CD14-positive monocyte (primary cell): Measurements from ENCODE around the gene SRSF12. TPM values are rescaled to one million over a fixed set of nuclear protein-coding genes. Genes with fewer than 3 reads are reported as not detected.

Experiments
- DNase-seq, 3 donors: peaks; one replicate each; pipeline ENCODE4 v3.0.0-alpha.2; 2011 to 2022
- H2AFZ ChIP-seq: 2 replicates; pipeline ENCODE4 v1.6.0; 2012; ENCODE audit warnings: mild to moderate bottlenecking, low read depth, low read length, inconsistent platforms; ENCODE audit not compliant: insufficient read depth, poor library complexity, severe bottlenecking
- H3K27ac ChIP-seq, 2 donors: 1 replicate in 1 of 2; 2 replicates in 1 of 2; pipeline ENCODE4 v1.5.1; 2012 to 2013; ENCODE audit warnings: low read length in 2 of 2, control low read depth in 1 of 2, inconsistent platforms in 1 of 2, low read depth in 1 of 2, mild to moderate bottlenecking in 1 of 2
- H3K27me3 ChIP-seq, 2 donors: one replicate each; pipeline versions ENCODE4 v1.6.0 to v1.6.1; 2011 to 2013; ENCODE audit warnings: low read length in 2 of 2; ENCODE audit not compliant: control insufficient read depth in 2 of 2, insufficient read depth in 2 of 2
- H3K36me3 ChIP-seq, 2 donors: replicated peaks in 1 of 2; 1 replicate in 1 of 2; 2 replicates in 1 of 2; pipeline versions ENCODE4 v1.5.1 to v1.6.1; 2012 to 2013; ENCODE audit warnings: low read length in 2 of 2, control low read depth in 1 of 2, inconsistent platforms in 1 of 2, mild to moderate bottlenecking in 1 of 2; ENCODE audit not compliant: insufficient read depth in 2 of 2, control insufficient read depth in 1 of 2
- H3K4me1 ChIP-seq, 2 donors: 1 replicate in 1 of 2; 2 replicates in 1 of 2; pipeline versions ENCODE4 v1.5.1 to v1.6.1; 2012 to 2013; ENCODE audit warnings: low read length in 2 of 2, control low read depth in 1 of 2, inconsistent platforms in 1 of 2, mild to moderate bottlenecking in 1 of 2, moderate library complexity in 1 of 2; ENCODE audit not compliant: insufficient read depth in 2 of 2, control insufficient read depth in 1 of 2
- H3K4me2 ChIP-seq: replicated peaks from 2 replicates; pipeline ENCODE3; 2012; ENCODE audit warnings: low read length, moderate library complexity, mild to moderate bottlenecking; ENCODE audit not compliant: poor library complexity, severe bottlenecking; ENCODE audit errors: extremely low read depth
- H3K4me3 ChIP-seq, 3 experiments: fragments of 200-600 bp in 1 of 3; sonication (generic) in 1 of 3; replicated peaks in 1 of 3; 1 replicate in 2 of 3; 2 replicates in 1 of 3; pipeline ENCODE4 v1.5.1; 2011 to 2013; ENCODE audit warnings: low read length in 3 of 3, mild to moderate bottlenecking in 3 of 3, control low read depth in 2 of 3, low read depth in 2 of 3, inconsistent platforms in 1 of 3, moderate library complexity in 1 of 3
- H3K79me2 ChIP-seq: 2 replicates; pipeline ENCODE4 v1.6.0; 2012; ENCODE audit warnings: mild to moderate bottlenecking, control low read depth, inconsistent platforms, low read length, moderate library complexity; ENCODE audit not compliant: insufficient read depth
- H3K9ac ChIP-seq: 2 replicates; pipeline ENCODE4 v1.6.0; 2017; ENCODE audit warnings: low read length, mild to moderate bottlenecking; ENCODE audit not compliant: insufficient read depth, poor library complexity, severe bottlenecking
- H3K9me3 ChIP-seq, 2 donors: replicated peaks in 1 of 2; 1 replicate in 1 of 2; 2 replicates in 1 of 2; pipeline versions ENCODE4 v1.5.1 to v1.6.1; 2012 to 2013; ENCODE audit warnings: low read length in 2 of 2, control low read depth in 1 of 2; ENCODE audit not compliant: control insufficient read depth in 1 of 2, insufficient read depth in 1 of 2
- H4K20me1 ChIP-seq: 2 replicates; pipeline ENCODE4 v1.6.0; 2012; ENCODE audit warnings: mild to moderate bottlenecking, low read length, control low read depth, moderate library complexity; ENCODE audit not compliant: insufficient read depth
- H3K27ac Mint-ChIP-seq, 7 donors: one replicate each; pipeline ENCODE4 v1.8.0; 2020; ENCODE audit warnings: mild to moderate bottlenecking in 7 of 7, mixed read lengths in 7 of 7, moderate library complexity in 6 of 7, inconsistent platforms in 2 of 7
- H3K27me3 Mint-ChIP-seq, 3 donors: one replicate each; pipeline ENCODE4 v1.8.0; 2021 to 2022; ENCODE audit warnings: low read depth in 3 of 3, mild to moderate bottlenecking in 3 of 3, mixed read lengths in 3 of 3, moderate library complexity in 3 of 3, inconsistent platforms in 1 of 3
- H3K36me3 Mint-ChIP-seq, 2 donors: one replicate each; pipeline ENCODE4 v1.8.0; 2020; ENCODE audit warnings: mixed read lengths in 2 of 2, inconsistent platforms in 1 of 2, mild to moderate bottlenecking in 1 of 2
- H3K4me1 Mint-ChIP-seq: one replicate; pipeline ENCODE4 v1.8.0; 2020; ENCODE audit warnings: mild to moderate bottlenecking, mixed read lengths
- H3K4me3 Mint-ChIP-seq, 2 donors: one replicate each; pipeline ENCODE4 v1.8.0; 2020; ENCODE audit warnings: mild to moderate bottlenecking in 2 of 2, mixed read lengths in 2 of 2, moderate library complexity in 1 of 2
- H3K9me3 Mint-ChIP-seq, 7 donors: one replicate each; pipeline ENCODE4 v1.8.0; 2020 to 2022; ENCODE audit warnings: mixed read lengths in 7 of 7, mild to moderate bottlenecking in 6 of 7, moderate library complexity in 6 of 7, inconsistent platforms in 2 of 7
- CTCF ChIP-seq: fragments of 200-600 bp; IDR thresholded peaks from one replicate; pipeline ENCODE4 v1.8.0; 2022; ENCODE audit warnings: antibody characterized with exemption, mild to moderate bottlenecking
- WGBS: methylation state at CpG from one replicate; pipeline ENCODE4 v1.1.5; 2013; ENCODE audit warnings: missing lambda C conversion rate; ENCODE audit not compliant: insufficient coverage; 5-methylcytosine and 5-hydroxymethylcytosine counted together
- intact Hi-C, 2 donors: fragments of 100-400 bp; cut with micrococcal nuclease; formaldehyde crosslinking; loops; one replicate each; pipeline versions ENCODE4 v1.15.0 to v1.15.1; 2023
- polyA plus RNA-seq, 3 donors: library from polyadenylated mRNA; depleted of rRNA in 1 of 3; unstranded in 2 of 3; stranded (reverse) in 1 of 3; fragments of 300-500 nt in 2 of 3; fragments of >200 nt in 1 of 3; fragmentation: Illumina TruSeq in 2 of 3; gene quantifications; 1 replicate in 2 of 3; 2 replicates in 1 of 3; pipeline ENCODE4 v1.2.3, GENCODE V29; 2012 to 2021

The SRSF12 gene
- polyA plus RNA-seq, 3 donors = 0.04 TPM; not detected in 2

DNA sequence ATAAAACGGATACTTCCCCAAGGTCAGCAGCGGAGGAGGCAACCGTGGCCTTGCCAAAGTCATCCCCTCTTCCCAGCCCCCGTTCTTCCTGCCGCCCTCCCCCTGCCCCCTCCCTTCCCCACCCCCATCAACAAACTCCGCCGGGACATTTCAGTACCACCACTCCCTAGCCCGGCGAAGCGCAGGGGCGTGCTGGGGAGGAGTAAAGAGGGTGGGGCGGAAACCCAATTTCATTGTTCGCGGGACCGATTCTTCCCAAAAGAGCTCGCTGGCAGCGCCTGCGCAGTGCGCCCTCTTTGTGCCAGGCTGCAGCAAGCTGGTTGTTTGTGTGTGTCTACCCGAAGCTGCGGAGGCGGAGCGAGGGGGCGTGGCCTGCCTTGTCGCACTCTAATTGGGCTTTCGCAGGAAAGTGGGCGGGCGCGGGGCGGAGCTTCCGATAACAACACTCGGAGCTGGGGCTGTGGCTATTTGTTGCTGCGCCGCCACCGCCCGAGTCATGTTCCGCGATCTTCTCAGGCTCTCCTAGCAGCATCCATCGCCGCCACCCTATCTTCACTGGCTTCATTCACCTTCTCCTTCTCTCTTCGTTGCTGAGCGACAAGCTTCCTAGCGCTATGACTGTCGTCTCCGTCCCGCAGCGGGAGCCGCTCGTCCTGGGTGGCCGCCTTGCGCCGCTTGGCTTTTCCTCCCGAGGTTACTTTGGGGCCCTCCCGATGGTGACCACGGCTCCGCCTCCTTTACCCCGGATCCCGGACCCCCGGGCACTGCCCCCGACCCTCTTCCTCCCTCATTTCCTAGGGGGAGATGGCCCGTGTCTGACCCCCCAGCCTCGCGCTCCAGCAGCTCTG lies 37.4 kb downstream of the SRSF12 start, which contains the start of gene PNRC1:
Gene PNRC1 (plus strand): TSS at position 471 of the 848 bp plus-strand sequence. CDS start 144 bp downstream, at position 615.
- Mint-ChIP-seq H3K27me3 (peaks cover 0 to 2% (median 2%) of the 10 kb centered on the region in 3 donors), H3K4me1 (peaks cover 33% of the 10 kb centered on the region), H3K9me3 (peaks cover 0 to 4% (median 0%) of the 10 kb centered on the region in 7 donors), H3K4me3 (peak within 1 kb of the TSS; percentile 91 to 99), H3K27ac (peak within 1 kb of the TSS; percentile 96 to 99 (median 98)), H3K36me3 (peaks cover 32 to 33% of the 10 kb centered on the region in 2 donors)
- Histone ChIP-seq H3K36me3 (peaks cover 24 to 29% of the 10 kb centered on the region in 2 donors), H3K4me1 (peaks cover 26 to 31% of the 10 kb centered on the region in 2 donors), H3K4me2 (peak within 1 kb of the TSS; percentile 87), H3K27me3 (no peaks in the 10 kb centered on the region), H3K79me2 (peaks cover 47% of the 10 kb centered on the region), H4K20me1 (peaks cover 44% of the 10 kb centered on the region), H3K27ac (peak within 1 kb of the TSS; percentile 98), H3K9me3 (no peaks in the 10 kb centered on the region), H3K4me3 (peak within 1 kb of the TSS; percentile 66 to 97 (median 96)), H2AFZ (peak within 1 kb of the TSS; percentile 64), H3K9ac (peak within 1 kb of the TSS; percentile 99)
- no peak for TF ChIP-seq CTCF
- intact Hi-C loops = loop anchor here (5.0 to 10.0 kb wide), 4 partner anchors 43 to 274 kb away; partner anchors contain the start of gene UBE2J1 (in 2 of the 2)
- under 1% methylated on average over 52 of the region's 63 CpGs for WGBS
- DNase-seq = peak; percentile 100

- H3K27ac Mint-ChIP-seq = peak overlapping the region; percentile 96 to 99 (median 98)
- H3K4me1 Mint-ChIP-seq = peaks cover 27% of the 10 kb centered on the region
- peaks cover 0 to 2% (median 2%) of the 10 kb centered on the region in 3 donors for H3K27me3 Mint-ChIP-seq
- Histone ChIP-seq H3K27ac (peak overlapping the region; percentile 98), H3K27me3 (no peaks in the 10 kb centered on the region), H2AFZ (peak overlapping the region; percentile 64), H3K79me2 (peaks cover 39% of the 10 kb centered on the region), H3K9me3 (no peaks in the 10 kb centered on the region), H4K20me1 (peaks cover 36% of the 10 kb centered on the region), H3K4me3 (peak overlapping the region; percentile 66 to 97 (median 96)), H3K9ac (peak overlapping the region; percentile 99), H3K4me1 (peaks cover 26% of the 10 kb centered on the region in 2 donors), H3K4me2 (peak overlapping the region; percentile 75), H3K36me3 (peaks cover 16 to 21% of the 10 kb centered on the region in 2 donors)
- 0% methylated on average over 4 of the region's 20 CpGs for WGBS
- intact Hi-C loops = loop anchor here (5.0 to 10.0 kb wide), 5 partner anchors 42 to 275 kb away; partner anchors contain the start of gene UBE2J1 (in 2 of the 2)
- peaks cover 24 to 25% of the 10 kb centered on the region in 2 donors for H3K36me3 Mint-ChIP-seq
- no peak for TF ChIP-seq CTCF
- peaks cover 0 to 4% (median 0%) of the 10 kb centered on the region in 7 donors for H3K9me3 Mint-ChIP-seq
- peak overlapping the region; percentile 91 to 99 for H3K4me3 Mint-ChIP-seq
- DNase-seq = peak in 2 of 3 donors; percentile 38 to 43
Measured at GRCh38 chr6:89079511-89080234, 38.2 kb downstream of the SRSF12 start.
